H1 (cell line): ENCODE data around the gene COLQ. TPM values are rescaled to one million over a fixed set of nuclear protein-coding genes. Genes with fewer than 3 reads are reported as not detected.

Source experiments
- CTCF ChIA-PET: fragments of 300-600 bp; sonication (Branson Sonifier 250); formaldehyde crosslinking; loops from one replicate; lab custom pipeline; 2021; ENCODE audit not compliant: partially characterized antibody; lab: Charles Lee
- POLR2A ChIA-PET: fragments of 300-600 bp; sonication (Branson Sonifier 250); formaldehyde crosslinking; loops from one replicate; lab custom pipeline; 2021; ENCODE audit warnings: inconsistent platforms; ENCODE audit not compliant: partially characterized antibody; lab: Charles Lee
- DNase-seq, 2 experiments: peaks; one replicate each; pipeline versions ENCODE4 v3.0.0 to v3.0.0-alpha.2; 2010 to 2022; ENCODE audit warnings: low spot score in 2 of 2, low read depth in 1 of 2, mixed read lengths in 1 of 2
- FAIRE-seq: peaks from 2 replicates; lab custom pipeline; 2011; peaks lifted over from hg19 to GRCh38; lab: Jason Lieb, UNC
- H2AFZ ChIP-seq: 2 replicates; pipeline ENCODE4 v1.8.1; 2012; ENCODE audit warnings: low read length, inconsistent platforms
- H2AK5ac ChIP-seq: 2 replicates; pipeline ENCODE4 v1.6.1; 2013; ENCODE audit warnings: low read depth, low read length
- H2BK120ac ChIP-seq: replicated peaks from 2 replicates; pipeline ENCODE3; 2013; ENCODE audit warnings: low read depth, low read length, inconsistent platforms
- H2BK12ac ChIP-seq: 2 replicates; pipeline ENCODE4 v1.6.1; 2013; ENCODE audit warnings: low read depth, low read length
- H2BK15ac ChIP-seq: 2 replicates; pipeline ENCODE4 v1.6.1; 2013; ENCODE audit warnings: low read length
- H2BK20ac ChIP-seq: 2 replicates; pipeline ENCODE4 v1.6.1; 2013; ENCODE audit warnings: low read length
- H2BK5ac ChIP-seq: 2 replicates; pipeline ENCODE4 v1.6.1; 2013; ENCODE audit warnings: low read depth, low read length
- H3K14ac ChIP-seq: 2 replicates; pipeline ENCODE4 v1.6.1; 2013; ENCODE audit warnings: inconsistent platforms; ENCODE audit not compliant: insufficient read length
- H3K18ac ChIP-seq: 2 replicates; pipeline ENCODE4 v1.6.1; 2013; ENCODE audit warnings: low read length; ENCODE audit errors: extremely low read depth
- H3K23ac ChIP-seq: 2 replicates; pipeline ENCODE4 v1.6.1; 2013; ENCODE audit warnings: inconsistent platforms; ENCODE audit not compliant: insufficient read length
- H3K23me2 ChIP-seq: 2 replicates; pipeline ENCODE4 v1.6.1; 2013; ENCODE audit warnings: low read depth, low read length
- H3K27ac ChIP-seq: 2 replicates; pipeline ENCODE4 v1.6.1; 2011; ENCODE audit warnings: low read depth, low read length, inconsistent platforms
- H3K27me3 ChIP-seq, 4 experiments: replicated peaks in 1 of 4; 1 replicate in 1 of 4; 2 replicates in 3 of 4; pipeline versions ENCODE4 v1.6.1 to v1.8.1; 2011 to 2013; ENCODE audit warnings: low read length in 3 of 4, mild to moderate bottlenecking in 3 of 4, inconsistent platforms in 2 of 4, mixed read lengths in 2 of 4, moderate library complexity in 1 of 4; ENCODE audit not compliant: control insufficient read depth in 3 of 4, insufficient read depth in 3 of 4; ENCODE audit errors: extremely low read depth in 1 of 4
- H3K36me3 ChIP-seq, 4 experiments: 2 replicates each; pipeline versions ENCODE4 v1.6.1 to v1.8.1; 2011 to 2013; ENCODE audit warnings: mild to moderate bottlenecking in 4 of 4, low read length in 3 of 4, moderate library complexity in 2 of 4, control low read depth in 1 of 4, inconsistent platforms in 1 of 4; ENCODE audit not compliant: insufficient read depth in 4 of 4, control insufficient read depth in 2 of 4
- H3K4ac ChIP-seq: replicated peaks from 2 replicates; pipeline ENCODE3; 2013; ENCODE audit warnings: low read length, low read depth, mixed read lengths, inconsistent platforms; ENCODE audit not compliant: insufficient read length
- H3K4me1 ChIP-seq, 4 experiments: replicated peaks in 1 of 4; 1 replicate in 1 of 4; 2 replicates in 3 of 4; pipeline versions ENCODE4 v1.6.1 to v1.8.1; 2011 to 2013; ENCODE audit warnings: low read length in 3 of 4, inconsistent platforms in 2 of 4, mixed read lengths in 1 of 4; ENCODE audit not compliant: insufficient read depth in 4 of 4, control insufficient read depth in 3 of 4
- H3K4me2 ChIP-seq, 2 experiments: 2 replicates each; pipeline versions ENCODE4 v1.6.1 to v1.8.1; 2011 to 2013; ENCODE audit warnings: low read depth in 2 of 2, low read length in 2 of 2, control low read depth in 1 of 2, inconsistent platforms in 1 of 2, mild to moderate bottlenecking in 1 of 2; ENCODE audit not compliant: insufficient read depth in 1 of 2
- H3K4me3 ChIP-seq, 4 experiments: fragments of 200-600, 300-600 bp in 1 of 4; sonication (generic), shearing (Covaris generic), sonication (Bioruptor Twin) in 1 of 4; 2 replicates each; pipeline versions ENCODE4 v1.5.1 to v1.8.1; 2011 to 2016; ENCODE audit warnings: low read length in 4 of 4, low read depth in 3 of 4, control low read depth in 2 of 4, inconsistent platforms in 2 of 4, mild to moderate bottlenecking in 2 of 4, mixed read lengths in 1 of 4, moderate library complexity in 1 of 4; ENCODE audit not compliant: insufficient read depth in 2 of 4; ENCODE audit errors: extremely low read depth in 1 of 4
- H3K56ac ChIP-seq: replicated peaks from 2 replicates; pipeline ENCODE3; 2013; ENCODE audit warnings: low read depth, mild to moderate bottlenecking, mixed read lengths, low read length, inconsistent platforms; ENCODE audit not compliant: insufficient read length
- H3K79me1 ChIP-seq: 2 replicates; pipeline ENCODE4 v1.6.1; 2013; ENCODE audit warnings: low read depth, low read length, control low read depth
- H3K79me2 ChIP-seq, 2 experiments: 2 replicates each; pipeline versions ENCODE4 v1.6.1 to v1.8.1; 2012 to 2013; ENCODE audit warnings: low read length in 2 of 2, mild to moderate bottlenecking in 2 of 2, inconsistent platforms in 1 of 2; ENCODE audit not compliant: insufficient read depth in 2 of 2, control insufficient read depth in 1 of 2
- H3K9ac ChIP-seq, 4 experiments: replicated peaks in 1 of 4; 1 replicate in 1 of 4; 2 replicates in 3 of 4; pipeline versions ENCODE4 v1.6.1 to v1.8.1; 2011 to 2013; ENCODE audit warnings: low read depth in 3 of 4, low read length in 3 of 4, control low read depth in 2 of 4, mild to moderate bottlenecking in 2 of 4, moderate library complexity in 2 of 4, inconsistent platforms in 1 of 4; ENCODE audit errors: extremely low read depth in 1 of 4
- H3K9me3 ChIP-seq, 2 experiments: 2 replicates each; pipeline versions ENCODE4 v1.6.1 to v1.8.1; 2012 to 2013; ENCODE audit warnings: mild to moderate bottlenecking in 2 of 2, moderate library complexity in 2 of 2, control low read depth in 1 of 2, inconsistent platforms in 1 of 2, low read depth in 1 of 2, low read length in 1 of 2, mixed read lengths in 1 of 2; ENCODE audit not compliant: insufficient read depth in 2 of 2
- H4K20me1 ChIP-seq, 2 experiments: replicated peaks in 1 of 2; 2 replicates each; pipeline versions ENCODE3 to v1.8.1; 2011 to 2013; ENCODE audit warnings: inconsistent platforms in 2 of 2, low read length in 2 of 2, mild to moderate bottlenecking in 1 of 2; ENCODE audit not compliant: insufficient read depth in 2 of 2, control insufficient read depth in 1 of 2
- H4K5ac ChIP-seq: 2 replicates; pipeline ENCODE4 v1.6.1; 2013; ENCODE audit warnings: low read length, low read depth, mixed read lengths, inconsistent platforms; ENCODE audit not compliant: insufficient read length
- H4K8ac ChIP-seq: 2 replicates; pipeline ENCODE4 v1.8.0; 2013; ENCODE audit warnings: mild to moderate bottlenecking, moderate library complexity, low read length, inconsistent platforms; ENCODE audit not compliant: insufficient read depth; ENCODE audit errors: extremely low read depth
- H4K91ac ChIP-seq: replicated peaks from 2 replicates; pipeline ENCODE3; 2013; ENCODE audit warnings: low read length, mixed read lengths, inconsistent platforms; ENCODE audit not compliant: insufficient read length
- CEBPB ChIP-seq: IDR thresholded peaks from 2 replicates; pipeline ENCODE4 v1.6.1; 2012; ENCODE audit warnings: low read depth, low read length
- CHD1 ChIP-seq: IDR thresholded peaks from 2 replicates; pipeline ENCODE4 v1.6.1; 2012; ENCODE audit warnings: low read depth, low read length, improper control_type of control experiment
- HDAC2 ChIP-seq, 2 experiments: fragments of 300-600 bp in 1 of 2; sonication (generic) in 1 of 2; IDR thresholded peaks; 2 replicates each; pipeline ENCODE4 v1.6.1; 2011 to 2012; ENCODE audit warnings: low read depth in 2 of 2, low read length in 2 of 2, mild to moderate bottlenecking in 2 of 2, moderate library complexity in 2 of 2, borderline replicate concordance in 1 of 2, inconsistent platforms in 1 of 2
- KDM1A ChIP-seq: fragments of 200-600, 300-600 bp; sonication (generic); IDR thresholded peaks from 2 replicates; pipeline ENCODE4 v1.7.1; 2016; ENCODE audit warnings: mild to moderate bottlenecking, low read length, borderline replicate concordance
- NANOG ChIP-seq: IDR thresholded peaks from 2 replicates; pipeline ENCODE4 v1.6.1; 2011; ENCODE audit warnings: low read length, low read depth, mild to moderate bottlenecking, inconsistent platforms; ENCODE audit not compliant: insufficient read depth, poor library complexity, severe bottlenecking
- TCF12 ChIP-seq: IDR thresholded peaks from 2 replicates; pipeline ENCODE4 v1.6.1; 2011; ENCODE audit warnings: low read depth, mild to moderate bottlenecking, low read length
- ZNF274 ChIP-seq: IDR thresholded peaks from 2 replicates; pipeline ENCODE4 v1.7.0; 2012; ENCODE audit warnings: low read length, borderline replicate concordance; ENCODE audit errors: extremely low read depth
- WGBS, 2 experiments: shearing (Covaris generic) in 1 of 2; methylation state at CpG; one replicate each; pipeline versions ENCODE4 v1.1.6 to v1.1.7; 2013 to 2015; ENCODE audit warnings: low lambda C conversion rate in 2 of 2, mixed read lengths in 2 of 2, inconsistent platforms in 1 of 2, low coverage in 1 of 2, missing lambda C conversion rate in 1 of 2; ENCODE audit not compliant: insufficient replicate concordance in 2 of 2, insufficient coverage in 1 of 2, insufficient read length in 1 of 2; ENCODE audit errors: extremely low coverage in 1 of 2, missing lambda C conversion rate in 1 of 2; 5-methylcytosine and 5-hydroxymethylcytosine counted together
- polyA plus RNA-seq, 7 experiments: library from polyadenylated mRNA; depleted of rRNA in 3 of 7; stranded (reverse) in 5 of 7; unstranded in 2 of 7; fragments of >200 nt in 5 of 7; fragments of 200-250 nt in 2 of 7; gene quantifications; 1 replicate in 5 of 7; 2 replicates in 1 of 7; 4 replicates in 1 of 7; pipeline versions ENCODE4 v1.2.1 to v1.2.3, GENCODE V29; 2011 to 2013; ENCODE audit warnings: missing spikeins in 2 of 7, mixed read lengths in 2 of 7
- total RNA-seq: library from RNA; stranded (reverse); fragmentation: NEBNext Ultra II Directional; extraction: Animal tissue kit (Norgen Biotek cat#: 25700); gene quantifications from 2 replicates; pipeline ENCODE4 v1.2.1, GENCODE V29; 2021
- TF ChIP-seq, protein P1 (sequence below), 3 experiments: IDR thresholded peaks; 1 replicate in 2 of 3; 2 replicates in 1 of 3; pipeline versions ENCODE4 v1.5.1 to v1.6.1; 2011; ENCODE audit warnings: low read length in 3 of 3, mild to moderate bottlenecking in 3 of 3, inconsistent platforms in 2 of 3, low read depth in 1 of 3, moderate library complexity in 1 of 3; ENCODE audit not compliant: insufficient read depth in 1 of 3; ENCODE audit errors: control extremely low read depth in 1 of 3
- TF ChIP-seq, protein P2 (sequence below): IDR thresholded peaks from 2 replicates; pipeline ENCODE4 v1.6.1; 2011; ENCODE audit warnings: low read depth, mild to moderate bottlenecking, low read length; ENCODE audit not compliant: insufficient read depth
- TF ChIP-seq, protein P3 (sequence below): IDR thresholded peaks from 2 replicates; pipeline ENCODE4 v1.6.1; 2011; ENCODE audit warnings: low read length, improper control_type of control experiment

COLQ gene
- total and polyA plus RNA-seq, 2 of the 8 experiments (the other 6 are each of a cell fraction or from before 2014, with no cell fraction given) = 1.5 to 1.9 TPM

DNA sequence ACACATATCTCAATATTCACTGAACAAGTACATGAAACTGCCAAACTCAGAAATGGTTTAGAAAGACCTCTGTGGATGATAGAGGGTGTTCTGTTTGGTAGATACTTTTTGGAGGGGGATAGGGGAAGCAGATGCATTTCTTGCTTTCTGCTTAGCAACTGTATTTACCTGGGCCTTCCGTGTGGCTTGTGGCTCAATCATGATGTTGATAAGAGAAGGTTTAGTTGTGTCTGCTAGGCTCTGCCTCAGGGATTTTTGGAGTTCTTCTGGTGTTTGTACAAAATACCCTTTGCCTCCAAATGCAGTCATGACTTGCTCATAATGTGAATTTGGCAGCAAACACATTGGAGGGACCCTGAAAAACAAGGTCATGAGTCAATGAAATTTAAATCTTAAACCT lies 41.7 kb upstream of the COLQ start:
- no peak overlapping the region for H3K14ac ChIP-seq
- no peak overlapping the region for H3K56ac ChIP-seq
- H3K27me3 ChIP-seq = no peaks in the 10 kb centered on the region
- no peak overlapping the region for H2BK12ac ChIP-seq
- H3K23me2 ChIP-seq = no peaks in the 10 kb centered on the region
- H4K20me1 ChIP-seq = peaks cover 0 to 4% of the 10 kb centered on the region in 2 experiments
- H3K4me3 ChIP-seq = no peak overlapping the region
- no peak overlapping the region for H3K4me2 ChIP-seq
- H3K9ac ChIP-seq = no peak overlapping the region
- DNase-seq (no peak), FAIRE-seq (no peak)
- CTCF ChIA-PET = no interaction called here
- H3K79me1 ChIP-seq = no peaks in the 10 kb centered on the region
- H3K23ac ChIP-seq = no peak overlapping the region
- no peak overlapping the region for H4K91ac ChIP-seq
- H2BK20ac ChIP-seq = no peak overlapping the region
- no peak overlapping the region for H4K8ac ChIP-seq
- no peak overlapping the region for H2AFZ ChIP-seq
- H3K36me3 ChIP-seq = peaks cover 21 to 48% (median 35%) of the 10 kb centered on the region in 4 experiments
- H3K79me2 ChIP-seq = no peaks in the 10 kb centered on the region
- H3K27ac ChIP-seq = no peak overlapping the region
- H2AK5ac ChIP-seq = no peak overlapping the region
- no peak overlapping the region for H2BK120ac ChIP-seq
- no peaks in the 10 kb centered on the region for H3K9me3 ChIP-seq
- H2BK15ac ChIP-seq = no peak overlapping the region
- H4K5ac ChIP-seq = no peak overlapping the region
- no peak overlapping the region for H3K18ac ChIP-seq
- 100% methylated on average over 1 of the region's 1 CpG; no CpG with 5 or more reads in 1 of the 2 experiments for WGBS, 2 experiments
- POLR2A ChIA-PET = no interaction called here
- H3K4me1 ChIP-seq = no peaks in the 10 kb centered on the region
- H3K4ac ChIP-seq = no peak overlapping the region
- no peak overlapping the region for H2BK5ac ChIP-seq
- TF ChIP-seq HDAC2 (IDR thresholded peaks at IDR 0.05; ENCODE audit: borderline replicate concordance in 1 of 2, low read depth in 2 of 2, low read length in 2 of 2) (no peak), CHD1 (no peak), TCF12 (no peak), ZNF274 (no peak), CEBPB (no peak), NANOG (no peak), KDM1A (no peak)
- TF ChIP-seq, protein P1, sequence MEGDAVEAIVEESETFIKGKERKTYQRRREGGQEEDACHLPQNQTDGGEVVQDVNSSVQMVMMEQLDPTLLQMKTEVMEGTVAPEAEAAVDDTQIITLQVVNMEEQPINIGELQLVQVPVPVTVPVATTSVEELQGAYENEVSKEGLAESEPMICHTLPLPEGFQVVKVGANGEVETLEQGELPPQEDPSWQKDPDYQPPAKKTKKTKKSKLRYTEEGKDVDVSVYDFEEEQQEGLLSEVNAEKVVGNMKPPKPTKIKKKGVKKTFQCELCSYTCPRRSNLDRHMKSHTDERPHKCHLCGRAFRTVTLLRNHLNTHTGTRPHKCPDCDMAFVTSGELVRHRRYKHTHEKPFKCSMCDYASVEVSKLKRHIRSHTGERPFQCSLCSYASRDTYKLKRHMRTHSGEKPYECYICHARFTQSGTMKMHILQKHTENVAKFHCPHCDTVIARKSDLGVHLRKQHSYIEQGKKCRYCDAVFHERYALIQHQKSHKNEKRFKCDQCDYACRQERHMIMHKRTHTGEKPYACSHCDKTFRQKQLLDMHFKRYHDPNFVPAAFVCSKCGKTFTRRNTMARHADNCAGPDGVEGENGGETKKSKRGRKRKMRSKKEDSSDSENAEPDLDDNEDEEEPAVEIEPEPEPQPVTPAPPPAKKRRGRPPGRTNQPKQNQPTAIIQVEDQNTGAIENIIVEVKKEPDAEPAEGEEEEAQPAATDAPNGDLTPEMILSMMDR (IDR thresholded peaks at IDR 0.05; ENCODE audit: control extremely low read depth in 1 of 3, insufficient read depth in 1 of 3, low read depth in 1 of 3, low read length in 3 of 3) = no peak
- TF ChIP-seq, protein P2, sequence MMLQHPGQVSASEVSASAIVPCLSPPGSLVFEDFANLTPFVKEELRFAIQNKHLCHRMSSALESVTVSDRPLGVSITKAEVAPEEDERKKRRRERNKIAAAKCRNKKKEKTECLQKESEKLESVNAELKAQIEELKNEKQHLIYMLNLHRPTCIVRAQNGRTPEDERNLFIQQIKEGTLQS = no peak
- TF ChIP-seq, protein P3, sequence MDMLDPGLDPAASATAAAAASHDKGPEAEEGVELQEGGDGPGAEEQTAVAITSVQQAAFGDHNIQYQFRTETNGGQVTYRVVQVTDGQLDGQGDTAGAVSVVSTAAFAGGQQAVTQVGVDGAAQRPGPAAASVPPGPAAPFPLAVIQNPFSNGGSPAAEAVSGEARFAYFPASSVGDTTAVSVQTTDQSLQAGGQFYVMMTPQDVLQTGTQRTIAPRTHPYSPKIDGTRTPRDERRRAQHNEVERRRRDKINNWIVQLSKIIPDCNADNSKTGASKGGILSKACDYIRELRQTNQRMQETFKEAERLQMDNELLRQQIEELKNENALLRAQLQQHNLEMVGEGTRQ = no peak
